K562 (cell line): ENCODE results near the gene ANK3. TPM values are rescaled to one million over a fixed set of nuclear protein-coding genes. Genes with fewer than 3 reads are reported as not detected.
A peak's percentile ranks its signal among the peaks of the same experiment; 100 is the strongest.

Source experiments
- ADNP ChIP-seq: fragments of 200-800 bp; sonication (Bioruptor generic); IDR thresholded peaks from 2 replicates; pipeline ENCODE4 v1.6.1; 2016; ENCODE audit warnings: missing genetic modification characterization, missing compliant biosample characterization
- CC2D1A ChIP-seq: fragments of 450-650 bp; IDR thresholded peaks from 2 replicates; pipeline ENCODE4 v1.6.1; 2017; ENCODE audit warnings: mild to moderate bottlenecking
- ELF1 ChIP-seq: fragments of 200-800 bp; sonication (Bioruptor generic); IDR thresholded peaks from 2 replicates; pipeline ENCODE4 v1.6.1; 2016; ENCODE audit warnings: missing genetic modification characterization, missing compliant biosample characterization
- HMG20B ChIP-seq: fragments of 250-450 bp; sonication (Bioruptor Pico); IDR thresholded peaks from 2 replicates; pipeline ENCODE4 v1.5.0; 2021; ENCODE audit warnings: mild to moderate bottlenecking
- MECOM ChIP-seq: fragments of 250-450 bp; sonication (Bioruptor Pico); IDR thresholded peaks from 2 replicates; pipeline ENCODE4 v1.8.0; 2022; ENCODE audit warnings: inconsistent platforms
- NCOA1 ChIP-seq: fragments of 450-650 bp; IDR thresholded peaks from 2 replicates; pipeline ENCODE4 v1.6.1; 2016; ENCODE audit warnings: low read depth
- PURB ChIP-seq: sonication (generic); formaldehyde crosslinking; IDR thresholded peaks from 2 replicates; pipeline ENCODE4 v1.9.0; 2021; ENCODE audit warnings: low read depth, mild to moderate bottlenecking, missing genetic modification reagents
- RBM25 ChIP-seq: fragments of 200-400 bp; formaldehyde crosslinking; IDR thresholded peaks from 2 replicates; pipeline ENCODE4 v1.6.1; 2018; ENCODE audit warnings: low read length, low read depth, moderate library complexity; ENCODE audit not compliant: severe bottlenecking
- RNF2 ChIP-seq: sonication (generic); IDR thresholded peaks from 2 replicates; pipeline ENCODE4 v1.6.1; 2016
- SMAD1 ChIP-seq: fragments of 150-350 bp; IDR thresholded peaks from 2 replicates; pipeline ENCODE4 v1.6.1; 2014; ENCODE audit warnings: low read length, low read depth; ENCODE audit not compliant: partially characterized antibody
- TCF3 ChIP-seq: sonication (generic); formaldehyde crosslinking; IDR thresholded peaks from 2 replicates; pipeline ENCODE4 v1.4.0; 2020; ENCODE audit warnings: mild to moderate bottlenecking, missing genetic modification reagents
- ZBED1 ChIP-seq: IDR thresholded peaks from 2 replicates; pipeline ENCODE4 v1.6.1; 2014
- ZBTB1 ChIP-seq: sonication (generic); formaldehyde crosslinking; IDR thresholded peaks from 2 replicates; pipeline ENCODE4 v1.8.1; 2023; ENCODE audit warnings: missing genetic modification reagents, low read depth, mild to moderate bottlenecking, borderline replicate concordance
- ZNF785 ChIP-seq: fragments of 250-450 bp; sonication (Bioruptor Pico); IDR thresholded peaks from 2 replicates; pipeline ENCODE4 v1.4.0; 2020; ENCODE audit warnings: mild to moderate bottlenecking
- polyA plus RNA-seq, 8 experiments: library from polyadenylated mRNA; depleted of rRNA in 4 of 8; stranded (reverse) in 5 of 8; unstranded in 3 of 8; fragments of >200 nt; fragmentation: Nextera tagmentation in 2 of 8; fragmentation: Illumina TruSeq in 1 of 8; extraction: Ambion mirVana in 2 of 8; extraction: Trizol in 1 of 8; gene quantifications; 2 replicates each; pipeline versions ENCODE4 v1.2.1 to v1.2.3, GENCODE V29; 2011 to 2014; ENCODE audit warnings: inconsistent platforms in 1 of 8, missing spikeins in 1 of 8
- total RNA-seq, 7 experiments: library from RNA; depleted of rRNA in 6 of 7; stranded (reverse); fragments of >200 nt in 6 of 7; fragmentation: Illumina TruSeq in 2 of 7; extraction: Trizol in 2 of 7; gene quantifications; 2 replicates each; pipeline versions ENCODE4 v1.2.1 to v1.2.3, GENCODE V29; 2011 to 2021; ENCODE audit warnings: low replicate concordance in 1 of 7
- TF ChIP-seq, protein P1 (sequence below): fragments of 450-650 bp; IDR thresholded peaks from 2 replicates; pipeline ENCODE4 v1.7.0; 2016; ENCODE audit warnings: borderline replicate concordance
- TF ChIP-seq, protein P2 (sequence below), 2 experiments: IDR thresholded peaks; 2 replicates each; pipeline ENCODE4 v1.6.1; 2011; ENCODE audit warnings: borderline replicate concordance in 1 of 2, control low read depth in 1 of 2, low read depth in 1 of 2, low read length in 1 of 2, mild to moderate bottlenecking in 1 of 2, mixed read lengths in 1 of 2, moderate library complexity in 1 of 2; ENCODE audit not compliant: insufficient read depth in 1 of 2, insufficient read length in 1 of 2, poor library complexity in 1 of 2, severe bottlenecking in 1 of 2; ENCODE audit errors: extremely low read depth in 1 of 2
- TF ChIP-seq, protein P3 (sequence below): IDR thresholded peaks from 2 replicates; pipeline ENCODE4 v1.6.1; 2016; ENCODE audit warnings: missing genetic modification characterization, missing compliant biosample characterization
- TF ChIP-seq, protein P4 (sequence below): fragments of 450-650 bp; IDR thresholded peaks from 2 replicates; pipeline ENCODE4 v1.6.1; 2016; ENCODE audit warnings: low read depth

ANK3 gene
- total and polyA plus RNA-seq, 9 of the 15 experiments (the other 6 are each of a cell fraction or from before 2014, with no cell fraction given), result 10.0 to 32.3 (median 17.9) TPM

DNA sequence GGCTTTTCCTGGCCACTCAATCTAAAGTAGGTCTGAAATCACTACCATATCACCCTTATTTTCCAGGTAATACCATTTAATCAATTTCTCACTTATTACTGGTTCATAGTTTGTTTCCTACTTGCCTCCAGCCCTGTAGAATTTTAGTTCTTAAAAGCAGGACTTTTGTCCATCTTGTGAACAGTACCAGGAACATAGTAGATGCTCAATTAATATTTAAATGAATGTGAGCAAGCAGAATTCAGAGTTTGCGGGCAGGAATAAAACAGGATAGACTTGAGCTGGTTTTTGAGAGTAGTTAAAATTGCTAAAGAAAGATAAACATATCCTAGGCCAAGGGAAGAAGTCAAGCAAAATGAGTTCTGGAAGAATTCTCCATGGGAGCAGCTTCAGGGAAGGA, 77.9 kb downstream of the ANK3 start (continued):
- TF ChIP-seq, protein P1, sequence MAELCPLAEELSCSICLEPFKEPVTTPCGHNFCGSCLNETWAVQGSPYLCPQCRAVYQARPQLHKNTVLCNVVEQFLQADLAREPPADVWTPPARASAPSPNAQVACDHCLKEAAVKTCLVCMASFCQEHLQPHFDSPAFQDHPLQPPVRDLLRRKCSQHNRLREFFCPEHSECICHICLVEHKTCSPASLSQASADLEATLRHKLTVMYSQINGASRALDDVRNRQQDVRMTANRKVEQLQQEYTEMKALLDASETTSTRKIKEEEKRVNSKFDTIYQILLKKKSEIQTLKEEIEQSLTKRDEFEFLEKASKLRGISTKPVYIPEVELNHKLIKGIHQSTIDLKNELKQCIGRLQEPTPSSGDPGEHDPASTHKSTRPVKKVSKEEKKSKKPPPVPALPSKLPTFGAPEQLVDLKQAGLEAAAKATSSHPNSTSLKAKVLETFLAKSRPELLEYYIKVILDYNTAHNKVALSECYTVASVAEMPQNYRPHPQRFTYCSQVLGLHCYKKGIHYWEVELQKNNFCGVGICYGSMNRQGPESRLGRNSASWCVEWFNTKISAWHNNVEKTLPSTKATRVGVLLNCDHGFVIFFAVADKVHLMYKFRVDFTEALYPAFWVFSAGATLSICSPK, result no peak
- TF ChIP-seq RNF2, result no peak
- TF ChIP-seq, protein P2, sequence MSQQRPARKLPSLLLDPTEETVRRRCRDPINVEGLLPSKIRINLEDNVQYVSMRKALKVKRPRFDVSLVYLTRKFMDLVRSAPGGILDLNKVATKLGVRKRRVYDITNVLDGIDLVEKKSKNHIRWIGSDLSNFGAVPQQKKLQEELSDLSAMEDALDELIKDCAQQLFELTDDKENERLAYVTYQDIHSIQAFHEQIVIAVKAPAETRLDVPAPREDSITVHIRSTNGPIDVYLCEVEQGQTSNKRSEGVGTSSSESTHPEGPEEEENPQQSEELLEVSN (IDR thresholded peaks at IDR 0.05; ENCODE audit: borderline replicate concordance in 1 of 2, extremely low read depth in 1 of 2, insufficient read depth in 1 of 2, insufficient read length in 1 of 2, low read depth in 1 of 2, low read length in 1 of 2, poor library complexity in 1 of 2, severe bottlenecking in 1 of 2), result no peak
- TF ChIP-seq ZBTB1 (CRISPR knock-in tag), result no peak
- no peak for TF ChIP-seq TCF3 (CRISPR knock-in tag)
- no peak for TF ChIP-seq ELF1 (tag)
- no peak for TF ChIP-seq PURB
- no peak for TF ChIP-seq HMG20B
- TF ChIP-seq SMAD1, result no peak
- TF ChIP-seq ZBED1, result no peak
- TF ChIP-seq ADNP (tag), result peak; percentile 63; the same call in 1 of the 2 replicates
- no peak for TF ChIP-seq NCOA1
- no peak for TF ChIP-seq ZNF785 (CRISPR knock-in tag)
- TF ChIP-seq CC2D1A, result no peak
- TF ChIP-seq RBM25, result peak; percentile 90
- TF ChIP-seq, protein P3, sequence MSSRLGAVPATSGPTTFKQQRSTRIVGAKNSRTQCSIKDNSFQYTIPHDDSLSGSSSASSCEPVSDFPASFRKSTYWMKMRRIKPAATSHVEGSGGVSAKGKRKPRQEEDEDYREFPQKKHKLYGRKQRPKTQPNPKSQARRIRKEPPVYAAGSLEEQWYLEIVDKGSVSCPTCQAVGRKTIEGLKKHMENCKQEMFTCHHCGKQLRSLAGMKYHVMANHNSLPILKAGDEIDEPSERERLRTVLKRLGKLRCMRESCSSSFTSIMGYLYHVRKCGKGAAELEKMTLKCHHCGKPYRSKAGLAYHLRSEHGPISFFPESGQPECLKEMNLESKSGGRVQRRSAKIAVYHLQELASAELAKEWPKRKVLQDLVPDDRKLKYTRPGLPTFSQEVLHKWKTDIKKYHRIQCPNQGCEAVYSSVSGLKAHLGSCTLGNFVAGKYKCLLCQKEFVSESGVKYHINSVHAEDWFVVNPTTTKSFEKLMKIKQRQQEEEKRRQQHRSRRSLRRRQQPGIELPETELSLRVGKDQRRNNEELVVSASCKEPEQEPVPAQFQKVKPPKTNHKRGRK (tag), result no peak
- TF ChIP-seq, protein P4, sequence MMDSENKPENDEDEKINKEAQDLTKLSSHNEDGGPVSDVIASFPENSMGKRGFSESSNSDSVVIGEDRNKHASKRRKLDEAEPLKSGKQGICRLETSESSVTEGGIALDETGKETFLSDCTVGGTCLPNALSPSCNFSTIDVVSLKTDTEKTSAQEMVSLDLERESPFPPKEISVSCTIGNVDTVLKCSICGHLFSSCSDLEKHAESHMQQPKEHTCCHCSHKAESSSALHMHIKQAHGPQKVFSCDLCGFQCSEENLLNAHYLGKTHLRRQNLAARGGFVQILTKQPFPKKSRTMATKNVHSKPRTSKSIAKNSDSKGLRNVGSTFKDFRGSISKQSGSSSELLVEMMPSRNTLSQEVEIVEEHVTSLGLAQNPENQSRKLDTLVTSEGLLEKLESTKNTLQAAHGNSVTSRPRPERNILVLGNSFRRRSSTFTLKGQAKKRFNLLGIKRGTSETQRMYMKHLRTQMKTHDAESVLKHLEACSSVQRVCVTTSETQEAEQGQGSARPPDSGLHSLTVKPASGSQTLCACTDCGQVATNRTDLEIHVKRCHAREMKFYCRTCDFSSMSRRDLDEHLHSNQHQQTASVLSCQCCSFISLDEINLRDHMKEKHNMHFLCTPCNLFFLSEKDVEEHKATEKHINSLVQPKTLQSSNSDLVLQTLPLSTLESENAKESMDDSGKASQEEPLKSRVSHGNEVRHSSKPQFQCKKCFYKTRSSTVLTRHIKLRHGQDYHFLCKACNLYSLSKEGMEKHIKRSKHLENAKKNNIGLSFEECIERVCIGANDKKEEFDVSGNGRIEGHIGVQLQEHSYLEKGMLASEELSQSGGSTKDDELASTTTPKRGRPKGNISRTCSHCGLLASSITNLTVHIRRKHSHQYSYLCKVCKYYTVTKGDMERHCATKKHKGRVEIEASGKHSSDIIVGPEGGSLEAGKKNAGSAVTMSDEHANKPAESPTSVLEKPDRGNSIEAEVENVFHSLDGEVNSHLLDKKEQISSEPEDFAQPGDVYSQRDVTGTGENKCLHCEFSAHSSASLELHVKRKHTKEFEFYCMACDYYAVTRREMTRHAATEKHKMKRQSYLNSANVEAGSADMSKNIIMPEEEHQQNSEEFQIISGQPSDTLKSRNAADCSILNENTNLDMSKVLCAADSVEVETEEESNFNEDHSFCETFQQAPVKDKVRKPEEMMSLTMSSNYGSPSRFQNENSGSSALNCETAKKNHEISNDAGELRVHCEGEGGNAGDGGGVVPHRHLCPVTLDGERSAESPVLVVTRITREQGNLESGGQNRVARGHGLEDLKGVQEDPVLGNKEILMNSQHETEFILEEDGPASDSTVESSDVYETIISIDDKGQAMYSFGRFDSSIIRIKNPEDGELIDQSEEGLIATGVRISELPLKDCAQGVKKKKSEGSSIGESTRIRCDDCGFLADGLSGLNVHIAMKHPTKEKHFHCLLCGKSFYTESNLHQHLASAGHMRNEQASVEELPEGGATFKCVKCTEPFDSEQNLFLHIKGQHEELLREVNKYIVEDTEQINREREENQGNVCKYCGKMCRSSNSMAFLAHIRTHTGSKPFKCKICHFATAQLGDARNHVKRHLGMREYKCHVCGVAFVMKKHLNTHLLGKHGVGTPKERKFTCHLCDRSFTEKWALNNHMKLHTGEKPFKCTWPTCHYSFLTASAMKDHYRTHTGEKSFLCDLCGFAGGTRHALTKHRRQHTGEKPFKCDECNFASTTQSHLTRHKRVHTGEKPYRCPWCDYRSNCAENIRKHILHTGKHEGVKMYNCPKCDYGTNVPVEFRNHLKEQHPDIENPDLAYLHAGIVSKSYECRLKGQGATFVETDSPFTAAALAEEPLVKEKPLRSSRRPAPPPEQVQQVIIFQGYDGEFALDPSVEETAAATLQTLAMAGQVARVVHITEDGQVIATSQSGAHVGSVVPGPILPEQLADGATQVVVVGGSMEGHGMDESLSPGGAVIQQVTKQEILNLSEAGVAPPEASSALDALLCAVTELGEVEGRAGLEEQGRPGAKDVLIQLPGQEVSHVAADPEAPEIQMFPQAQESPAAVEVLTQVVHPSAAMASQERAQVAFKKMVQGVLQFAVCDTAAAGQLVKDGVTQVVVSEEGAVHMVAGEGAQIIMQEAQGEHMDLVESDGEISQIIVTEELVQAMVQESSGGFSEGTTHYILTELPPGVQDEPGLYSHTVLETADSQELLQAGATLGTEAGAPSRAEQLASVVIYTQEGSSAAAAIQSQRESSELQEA, result no peak
- TF ChIP-seq MECOM (CRISPR knock-in tag), result 0 out of 2 replicates have a peak, but pooled peaks have one; percentile 10
